Thoracic aorta (tissue), 2 donors: Measurements from ENCODE around the gene MEG3. TPM values are rescaled to one million over a fixed set of nuclear protein-coding genes. Genes with fewer than 3 reads are reported as not detected.

Source experiments
- ATAC-seq: fragments of 150-250 bp; one replicate; pipeline ENCODE4 v1.8.0; 2017; ENCODE audit warnings: low read depth; ENCODE audit not compliant: insufficient number of reproducible peaks, low FRiP score
- DNase-seq: peaks from one replicate; pipeline ENCODE4 v3.0.0-alpha.2; 2020; ENCODE audit warnings: low spot score
- H3K27ac ChIP-seq, 2 donors: fragments of 200-600 bp; sonication (generic); 1 replicate in 1 of 2; 2 replicates in 1 of 2; pipeline ENCODE4 v1.5.1; 2016; ENCODE audit warnings: mild to moderate bottlenecking in 2 of 2, moderate library complexity in 2 of 2
- H3K27me3 ChIP-seq: fragments of 200-600 bp; sonication (generic); replicated peaks from 2 replicates; pipeline ENCODE4 v1.6.0; 2016; ENCODE audit warnings: mild to moderate bottlenecking; ENCODE audit not compliant: insufficient read depth
- H3K36me3 ChIP-seq: fragments of 200-600 bp; sonication (generic); one replicate; pipeline ENCODE4 v1.5.1; 2016
- H3K4me1 ChIP-seq, 2 donors: fragments of 200-600 bp; sonication (generic); 1 replicate in 1 of 2; 2 replicates in 1 of 2; pipeline versions ENCODE4 v1.5.1 to v1.6.0; 2016; ENCODE audit warnings: low read depth in 2 of 2, mild to moderate bottlenecking in 1 of 2; ENCODE audit not compliant: control insufficient read depth in 1 of 2
- H3K4me3 ChIP-seq: fragments of 200-600 bp; sonication (generic); 2 replicates; pipeline ENCODE4 v1.5.1; 2016; ENCODE audit warnings: mild to moderate bottlenecking
- H3K9me3 ChIP-seq: fragments of 200-600 bp; sonication (generic); 2 replicates; pipeline ENCODE4 v1.5.1; 2016
- CTCF ChIP-seq: fragments of 200-600 bp; sonication (generic); IDR thresholded peaks from one replicate; pipeline ENCODE4 v1.5.1; 2019; ENCODE audit warnings: antibody characterized with exemption
- total RNA-seq, 2 donors: library from RNA; depleted of rRNA; stranded (reverse); fragments of >200 nt; gene quantifications; one replicate each; pipeline versions ENCODE4 v1.1.0 to v1.2.3, GENCODE V29; 2016

MEG3 gene
- total RNA-seq, 2 donors from 2014 or later: 127 to 153 TPM

- DNase-seq: no peak
- Histone ChIP-seq H3K9me3 (no peaks in the 10 kb centered on the region), H3K27ac (no peak overlapping the region), H3K4me3 (no peak overlapping the region), H3K4me1 (no peaks in the 10 kb centered on the region), H3K36me3 (no peaks in the 10 kb centered on the region), H3K27me3 (no peaks in the 10 kb centered on the region)
- no peak for TF ChIP-seq CTCF
- ATAC-seq: no peak
These were observed 39.8 kb upstream of the MEG3 start for GRCh38 chr14:100786131-100786530.

DNA sequence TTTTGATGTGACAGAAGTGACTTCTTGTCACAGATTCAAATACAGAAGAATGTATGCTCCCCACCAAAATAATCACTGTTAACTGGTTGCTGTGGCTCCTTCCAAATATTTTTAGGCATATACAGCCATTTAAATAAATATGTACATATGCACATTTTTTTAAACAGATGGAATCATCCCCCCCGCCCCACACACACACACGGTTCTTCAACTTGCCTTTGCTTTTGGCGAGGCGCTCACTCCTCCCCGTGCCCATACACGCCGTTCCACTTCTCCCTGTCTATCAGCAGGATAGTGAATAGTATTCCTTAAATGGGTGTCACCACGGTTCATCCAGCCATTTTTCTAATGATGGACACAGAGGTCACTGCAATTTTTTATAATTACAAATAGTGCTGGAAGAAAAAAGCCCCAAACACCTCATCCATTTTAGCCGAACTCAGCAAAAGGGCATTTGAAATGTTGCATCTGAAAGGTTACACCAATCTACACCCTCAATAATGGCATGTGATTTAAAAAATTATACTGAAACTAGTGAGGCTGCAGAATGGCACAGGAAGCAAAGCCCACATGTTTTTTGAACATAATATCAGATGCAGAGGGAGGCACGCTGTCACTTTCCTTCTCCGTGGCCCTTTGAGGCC is 39.2 kb upstream of the MEG3 start:
- Histone ChIP-seq H3K27me3 (no peaks in the 10 kb centered on the region), H3K9me3 (no peaks in the 10 kb centered on the region), H3K4me3 (no peak overlapping the region), H3K36me3 (no peaks in the 10 kb centered on the region), H3K27ac (no peak overlapping the region), H3K4me1 (no peaks in the 10 kb centered on the region)
- TF ChIP-seq CTCF: no peak
- DNase-seq (no peak), ATAC-seq (no peak)

DNA sequence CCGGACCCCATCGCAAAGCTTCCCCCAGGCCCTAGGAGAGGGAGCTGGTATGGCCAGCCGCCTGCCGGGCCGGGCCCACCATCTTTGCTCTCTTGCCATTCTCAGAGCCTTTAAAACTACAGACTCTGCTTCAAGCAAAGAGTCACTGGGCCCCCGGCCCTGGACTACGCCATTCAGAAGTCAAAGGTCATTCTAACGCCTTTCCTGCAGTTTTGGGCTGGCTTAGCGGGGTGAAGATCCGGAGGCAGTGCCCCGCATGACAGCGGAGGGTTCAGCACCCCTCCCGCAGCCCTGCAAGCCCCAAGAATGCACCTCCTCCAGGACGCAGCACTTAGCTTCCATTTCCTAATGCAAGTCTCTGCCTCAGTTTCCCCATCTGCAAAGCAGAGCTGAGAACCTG is 38.3 kb upstream of the MEG3 start:
- TF ChIP-seq CTCF: no peak
- Histone ChIP-seq H3K27ac (no peak overlapping the region), H3K27me3 (no peaks in the 10 kb centered on the region), H3K4me3 (no peak overlapping the region), H3K4me1 (no peaks in the 10 kb centered on the region), H3K9me3 (no peaks in the 10 kb centered on the region), H3K36me3 (no peaks in the 10 kb centered on the region)
- ATAC-seq (no peak), DNase-seq (no peak)

- Histone ChIP-seq H3K27me3 (no peaks in the 10 kb centered on the region), H3K9me3 (no peaks in the 10 kb centered on the region), H3K27ac (no peak overlapping the region), H3K4me3 (no peak overlapping the region), H3K36me3 (no peaks in the 10 kb centered on the region), H3K4me1 (no peaks in the 10 kb centered on the region)
- ATAC-seq (no peak), DNase-seq (no peak)
- TF ChIP-seq CTCF: no peak
These were observed 37.4 kb upstream of the MEG3 start for GRCh38 chr14:100788517-100788916.

DNA sequence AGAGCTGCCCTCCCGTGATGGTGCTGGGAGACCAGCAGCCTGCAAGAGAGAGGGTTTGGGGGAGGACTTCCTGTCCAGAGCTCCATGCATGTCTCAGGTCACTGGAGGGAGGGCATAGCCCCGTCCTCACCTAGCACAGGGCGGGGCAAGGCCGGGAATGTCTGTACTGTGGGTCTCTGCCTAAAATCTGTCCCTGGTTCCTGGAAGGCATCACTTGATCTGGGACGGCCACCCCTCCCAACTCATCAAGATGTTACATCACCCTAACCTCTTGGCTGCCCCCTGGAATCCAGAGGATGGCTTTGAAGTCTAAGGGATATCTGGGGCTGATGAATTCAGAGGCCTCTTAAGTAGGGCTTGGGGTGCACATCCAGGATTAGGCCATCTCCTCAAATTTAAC is 37.0 kb upstream of the MEG3 start:
- no peak for TF ChIP-seq CTCF
- no peak for ATAC-seq
- Histone ChIP-seq H3K4me1 (no peaks in the 10 kb centered on the region), H3K9me3 (no peaks in the 10 kb centered on the region), H3K36me3 (no peaks in the 10 kb centered on the region), H3K27me3 (no peaks in the 10 kb centered on the region), H3K27ac (no peak overlapping the region), H3K4me3 (no peak overlapping the region)
- no peak for DNase-seq
